ENCODE data around the gene EPHA7.
A peak's percentile ranks its signal among the peaks of the same experiment; 100 is the strongest.

EPHA7 gene

DNA sequence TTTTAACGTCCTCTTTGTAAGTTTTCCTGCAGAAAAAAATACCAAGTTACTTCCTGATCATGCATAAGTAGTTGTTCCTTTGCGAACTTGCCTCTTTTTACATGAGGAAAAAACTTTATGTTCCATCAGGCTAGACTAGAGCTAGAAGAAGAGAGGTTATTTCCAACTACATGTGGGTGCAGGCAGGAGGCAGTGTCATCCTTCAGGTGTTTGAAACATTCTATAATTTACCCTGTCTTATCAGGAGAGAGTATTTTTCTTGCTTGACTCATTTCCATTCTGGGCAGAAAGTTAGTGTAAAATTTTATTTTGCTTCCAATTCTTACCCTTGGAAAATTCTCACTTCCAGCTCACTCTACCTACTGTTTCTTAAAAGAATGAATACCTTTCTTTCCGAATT lies 28.5 kb upstream of the EPHA7 start:
- H3K9me3 ChIP-seq (ENCODE audit: control insufficient read depth, low read length), result no peaks in the 10 kb centered on the region
- no peak overlapping the region for H2BK12ac ChIP-seq (ENCODE audit: low read length in 2 of 2)
- H3K14ac ChIP-seq (ENCODE audit: low read length in 2 of 2), result no peak overlapping the region
- no peak overlapping the region for H4K8ac ChIP-seq (ENCODE audit: low read length)
- H3K27ac ChIP-seq (ENCODE audit: low read length, poor library complexity, severe bottlenecking), result peak overlapping the region; percentile 23
- H3K36me3 ChIP-seq (ENCODE audit: control insufficient read depth in 1 of 2, insufficient read depth in 2 of 2, low read depth in 1 of 2, low read length in 2 of 2), result no peaks in the 10 kb centered on the region
- no peak overlapping the region for H3K4ac ChIP-seq (ENCODE audit: low read depth in 1 of 2, low read length in 2 of 2)
- no peak overlapping the region for H3K4me3 ChIP-seq (ENCODE audit: insufficient read depth in 1 of 2, low read depth in 1 of 2, low read length in 2 of 2)
- no peak for DNase-seq
- 100% methylated on average over 1 of the region's 3 CpGs for WGBS
- no peak overlapping the region for H4K91ac ChIP-seq (ENCODE audit: low read length)
- no peak overlapping the region for H3K9ac ChIP-seq (ENCODE audit: low read length)
- H2BK120ac ChIP-seq (ENCODE audit: low read depth, low read length), result no peak overlapping the region
- H3K79me1 ChIP-seq (replicated peaks; ENCODE audit: low read length, poor library complexity, severe bottlenecking), result no peaks in the 10 kb centered on the region
- H2AK5ac ChIP-seq (ENCODE audit: low read length, severe bottlenecking), result no peak overlapping the region
- no peaks in the 10 kb centered on the region for H3K4me1 ChIP-seq (ENCODE audit: control insufficient read depth, insufficient read depth, low read depth, low read length)
- H3K23ac ChIP-seq (ENCODE audit: low read length in 2 of 2), result no peak overlapping the region
- no peak overlapping the region for H2BK15ac ChIP-seq (ENCODE audit: low read depth, poor library complexity, severe bottlenecking)
- no peak overlapping the region for H2BK5ac ChIP-seq (ENCODE audit: low read depth, low read length, poor library complexity, severe bottlenecking)
- H3K27me3 ChIP-seq (ENCODE audit: control insufficient read depth in 1 of 2, insufficient read depth in 1 of 2, low read length in 2 of 2), result no peaks in the 10 kb centered on the region
- no peak overlapping the region for H3K18ac ChIP-seq (ENCODE audit: low read depth in 1 of 2, low read length in 2 of 2)
- no peak overlapping the region for H3K4me2 ChIP-seq (ENCODE audit: low read length, poor library complexity, severe bottlenecking)
- no peak overlapping the region for H2AFZ ChIP-seq (ENCODE audit: low read depth, low read length)

GRCh38 chr6:93437491-93437890 lies 18.1 kb upstream of the EPHA7 start:
- Histone ChIP-seq H3K27ac (ENCODE audit: low read length, poor library complexity, severe bottlenecking) (no peak overlapping the region), H3K4me3 (ENCODE audit: insufficient read depth in 1 of 2, low read depth in 1 of 2, low read length in 2 of 2) (no peak overlapping the region), H3K18ac (ENCODE audit: low read depth in 1 of 2, low read length in 2 of 2) (no peak overlapping the region), H4K8ac (ENCODE audit: low read length) (no peak overlapping the region), H3K27me3 (ENCODE audit: control insufficient read depth in 1 of 2, insufficient read depth in 1 of 2, low read length in 2 of 2) (no peaks in the 10 kb centered on the region), H3K4ac (ENCODE audit: low read depth in 1 of 2, low read length in 2 of 2) (no peak overlapping the region), H3K4me1 (ENCODE audit: control insufficient read depth, insufficient read depth, low read depth, low read length) (no peaks in the 10 kb centered on the region), H3K14ac (ENCODE audit: low read length in 2 of 2) (no peak overlapping the region), H2AK5ac (ENCODE audit: low read length, severe bottlenecking) (no peak overlapping the region), H2AFZ (ENCODE audit: low read depth, low read length) (no peak overlapping the region), H2BK12ac (ENCODE audit: low read length in 2 of 2) (no peak overlapping the region), H3K36me3 (ENCODE audit: control insufficient read depth in 1 of 2, insufficient read depth in 2 of 2, low read depth in 1 of 2, low read length in 2 of 2) (no peaks in the 10 kb centered on the region), H3K9me3 (ENCODE audit: control insufficient read depth, low read length) (no peaks in the 10 kb centered on the region), H3K23ac (ENCODE audit: low read length in 2 of 2) (no peak overlapping the region), H4K91ac (ENCODE audit: low read length) (no peak overlapping the region), H3K9ac (ENCODE audit: low read length) (no peak overlapping the region), H2BK120ac (ENCODE audit: low read depth, low read length) (no peak overlapping the region), H3K4me2 (ENCODE audit: low read length, poor library complexity, severe bottlenecking) (no peak overlapping the region), H3K79me1 (replicated peaks; ENCODE audit: low read length, poor library complexity, severe bottlenecking) (no peaks in the 10 kb centered on the region), H2BK15ac (ENCODE audit: low read depth, poor library complexity, severe bottlenecking) (no peak overlapping the region), H2BK5ac (ENCODE audit: low read depth, low read length, poor library complexity, severe bottlenecking) (no peak overlapping the region)
- no peak for DNase-seq
- no CpG with 5 or more reads among the region's 2 CpGs for WGBS

- Histone ChIP-seq H3K23ac (ENCODE audit: low read length in 2 of 2) (no peak overlapping the region), H2BK15ac (ENCODE audit: low read depth, poor library complexity, severe bottlenecking) (no peak overlapping the region), H3K27ac (ENCODE audit: low read length, poor library complexity, severe bottlenecking) (no peak overlapping the region), H3K9me3 (ENCODE audit: control insufficient read depth, low read length) (no peaks in the 10 kb centered on the region), H2AFZ (ENCODE audit: low read depth, low read length) (no peak overlapping the region), H3K18ac (ENCODE audit: low read depth in 1 of 2, low read length in 2 of 2) (no peak overlapping the region), H3K36me3 (ENCODE audit: control insufficient read depth in 1 of 2, insufficient read depth in 2 of 2, low read depth in 1 of 2, low read length in 2 of 2) (no peaks in the 10 kb centered on the region), H3K4ac (ENCODE audit: low read depth in 1 of 2, low read length in 2 of 2) (no peak overlapping the region), H4K91ac (ENCODE audit: low read length) (no peak overlapping the region), H3K9ac (ENCODE audit: low read length) (no peak overlapping the region), H4K8ac (ENCODE audit: low read length) (no peak overlapping the region), H3K4me2 (ENCODE audit: low read length, poor library complexity, severe bottlenecking) (no peak overlapping the region), H3K14ac (ENCODE audit: low read length in 2 of 2) (no peak overlapping the region), H2AK5ac (ENCODE audit: low read length, severe bottlenecking) (no peak overlapping the region), H2BK5ac (ENCODE audit: low read depth, low read length, poor library complexity, severe bottlenecking) (no peak overlapping the region), H3K27me3 (ENCODE audit: control insufficient read depth in 1 of 2, insufficient read depth in 1 of 2, low read length in 2 of 2) (no peaks in the 10 kb centered on the region), H2BK12ac (ENCODE audit: low read length in 2 of 2) (no peak overlapping the region), H2BK120ac (ENCODE audit: low read depth, low read length) (no peak overlapping the region), H3K4me3 (ENCODE audit: insufficient read depth in 1 of 2, low read depth in 1 of 2, low read length in 2 of 2) (no peak overlapping the region), H3K79me1 (replicated peaks; ENCODE audit: low read length, poor library complexity, severe bottlenecking) (no peaks in the 10 kb centered on the region), H3K4me1 (ENCODE audit: control insufficient read depth, insufficient read depth, low read depth, low read length) (no peaks in the 10 kb centered on the region)
- no peak for DNase-seq
- no CpG with 5 or more reads among the region's 2 CpGs for WGBS
Observed at GRCh38 chr6:93433592-93433991, 14.2 kb upstream of the EPHA7 start.

DNA sequence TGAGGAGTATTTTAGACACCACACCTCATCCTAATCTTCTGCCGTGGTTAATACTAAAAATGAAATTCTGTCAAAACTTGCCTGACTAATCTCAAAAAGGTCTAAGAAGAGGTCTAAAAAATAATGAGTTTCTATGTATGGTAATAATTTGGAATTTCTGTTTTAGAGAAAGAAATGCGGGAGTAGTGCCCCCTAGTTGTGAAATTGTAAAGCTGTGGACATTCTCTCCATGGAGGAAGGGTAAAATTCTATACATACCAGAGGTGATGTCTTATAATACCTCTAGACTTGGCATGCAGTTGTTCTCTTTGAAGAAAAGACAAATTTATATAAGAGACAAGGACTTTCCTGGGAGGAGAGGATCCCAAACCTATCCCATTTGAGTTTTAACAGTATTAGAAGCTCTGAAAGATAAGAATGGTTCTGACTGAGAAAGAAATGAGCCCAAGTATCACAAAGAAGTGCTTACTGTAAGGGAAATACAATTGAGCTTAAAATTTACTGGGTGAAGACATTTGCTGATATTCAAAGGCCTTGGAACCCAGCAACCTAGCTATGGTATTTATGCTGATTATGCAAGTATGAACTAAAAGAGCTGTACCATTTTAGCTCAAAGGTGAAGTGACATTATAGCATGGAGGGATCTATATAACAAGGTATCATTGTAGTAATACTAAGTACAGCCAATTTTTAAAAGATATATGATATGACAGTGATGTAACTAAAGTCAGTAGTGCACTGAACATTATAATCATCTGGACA lies 5.1 kb upstream of the EPHA7 start:
- DNase-seq, result peak; percentile 26
- Histone ChIP-seq H3K27ac (ENCODE audit: low read length, poor library complexity, severe bottlenecking) (no peak overlapping the region), H4K8ac (ENCODE audit: low read length) (no peak overlapping the region), H2AK5ac (ENCODE audit: low read length, severe bottlenecking) (peak overlapping the region; percentile 83), H3K9ac (ENCODE audit: low read length) (no peak overlapping the region), H3K4me1 (ENCODE audit: control insufficient read depth, insufficient read depth, low read depth, low read length) (no peaks in the 10 kb centered on the region), H2BK120ac (ENCODE audit: low read depth, low read length) (no peak overlapping the region), H2BK15ac (ENCODE audit: low read depth, poor library complexity, severe bottlenecking) (no peak overlapping the region), H3K18ac (ENCODE audit: low read depth in 1 of 2, low read length in 2 of 2) (no peak overlapping the region), H3K9me3 (ENCODE audit: control insufficient read depth, low read length) (no peaks in the 10 kb centered on the region), H3K36me3 (ENCODE audit: control insufficient read depth in 1 of 2, insufficient read depth in 2 of 2, low read depth in 1 of 2, low read length in 2 of 2) (no peaks in the 10 kb centered on the region), H3K4me3 (ENCODE audit: insufficient read depth in 1 of 2, low read depth in 1 of 2, low read length in 2 of 2) (no peak overlapping the region), H3K23ac (ENCODE audit: low read length in 2 of 2) (no peak overlapping the region), H2AFZ (ENCODE audit: low read depth, low read length) (no peak overlapping the region), H4K91ac (ENCODE audit: low read length) (no peak overlapping the region), H3K79me1 (replicated peaks; ENCODE audit: low read length, poor library complexity, severe bottlenecking) (peaks cover 2% of the 10 kb centered on the region), H2BK12ac (ENCODE audit: low read length in 2 of 2) (no peak overlapping the region), H3K27me3 (ENCODE audit: control insufficient read depth in 1 of 2, insufficient read depth in 1 of 2, low read length in 2 of 2) (peaks cover 0 to 31% of the 10 kb centered on the region in 2 experiments), H3K4me2 (ENCODE audit: low read length, poor library complexity, severe bottlenecking) (no peak overlapping the region), H3K4ac (ENCODE audit: low read depth in 1 of 2, low read length in 2 of 2) (no peak overlapping the region), H2BK5ac (ENCODE audit: low read depth, low read length, poor library complexity, severe bottlenecking) (no peak overlapping the region), H3K14ac (ENCODE audit: low read length in 2 of 2) (no peak overlapping the region)
- 39% methylated on average over 1 of the region's 2 CpGs for WGBS
